ENCODE measurements around the gene STEAP4. TPM values are rescaled to one million over a fixed set of nuclear protein-coding genes. Genes with fewer than 3 reads are reported as not detected.
A peak's percentile ranks its signal among the peaks of the same experiment; 100 is the strongest.

The STEAP4 gene
- total RNA-seq, 1 donor from 2014 or later, result 53.9 TPM

DNA sequence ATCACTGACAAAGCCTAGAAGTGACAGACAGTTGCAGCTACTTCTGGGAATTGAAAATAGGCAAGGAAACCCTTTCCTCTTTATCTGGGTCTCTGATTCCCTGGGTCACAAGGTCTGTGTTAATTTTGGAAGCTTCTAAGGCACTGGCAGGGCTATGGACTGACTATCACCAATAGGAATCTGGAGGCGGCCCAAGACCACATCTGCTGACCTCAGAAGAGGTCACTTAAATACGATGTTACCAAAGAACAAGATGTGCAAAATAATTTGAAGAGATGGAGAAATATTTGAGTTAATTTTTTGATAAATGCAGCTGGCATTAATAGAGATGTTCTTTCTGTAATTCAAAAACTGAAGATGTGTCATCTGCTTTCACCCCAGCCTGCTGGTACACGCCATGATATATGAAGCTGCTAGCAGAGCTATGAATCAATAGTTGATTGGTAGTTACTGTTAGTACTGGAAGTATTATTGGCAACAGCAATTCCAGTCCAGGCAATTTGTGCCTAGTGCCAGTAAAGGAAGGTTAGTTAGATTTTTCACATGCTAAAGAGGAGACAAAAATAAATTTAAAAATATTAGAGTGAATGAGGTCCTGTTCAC is 5.5 kb upstream of the STEAP4 start:
- ATAC-seq (peak; percentile 48), DNase-seq (no peak)
- intact Hi-C loops (cut with DNase I), result no loop called here
- peaks cover 3% of the 10 kb centered on the region for H3K4me1 ChIP-seq
- TF ChIP-seq CTCF (IDR thresholded peaks at IDR 0.05), result no peak
- no peaks in the 10 kb centered on the region for H3K27me3 ChIP-seq
- H3K4me3 ChIP-seq, result no peak overlapping the region
- no peak overlapping the region for H3K27ac ChIP-seq
- H3K36me3 ChIP-seq, result no peaks in the 10 kb centered on the region
- H3K9me3 ChIP-seq, result no peaks in the 10 kb centered on the region

DNA sequence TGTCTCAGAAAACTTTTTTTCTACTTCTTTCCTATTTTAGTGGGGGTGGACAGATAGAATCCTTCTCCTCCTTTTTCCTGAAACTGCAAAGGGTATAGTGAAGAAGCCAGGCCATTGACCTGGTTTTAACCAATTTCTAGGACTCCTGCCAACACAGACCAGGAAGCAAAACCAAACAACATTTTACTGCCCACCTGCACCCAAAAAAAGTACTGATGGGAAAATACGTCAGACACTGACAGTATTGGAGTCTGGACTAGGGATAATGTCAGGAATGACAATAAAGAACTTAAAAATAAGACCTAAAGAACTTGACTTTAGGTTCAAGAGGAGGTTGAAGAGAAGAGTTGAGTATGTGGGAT is 5.0 kb upstream of the STEAP4 start:
- intact Hi-C loops (cut with DNase I), result no loop called here
- H3K27ac ChIP-seq, result no peak overlapping the region
- no peak for ATAC-seq

DNA sequence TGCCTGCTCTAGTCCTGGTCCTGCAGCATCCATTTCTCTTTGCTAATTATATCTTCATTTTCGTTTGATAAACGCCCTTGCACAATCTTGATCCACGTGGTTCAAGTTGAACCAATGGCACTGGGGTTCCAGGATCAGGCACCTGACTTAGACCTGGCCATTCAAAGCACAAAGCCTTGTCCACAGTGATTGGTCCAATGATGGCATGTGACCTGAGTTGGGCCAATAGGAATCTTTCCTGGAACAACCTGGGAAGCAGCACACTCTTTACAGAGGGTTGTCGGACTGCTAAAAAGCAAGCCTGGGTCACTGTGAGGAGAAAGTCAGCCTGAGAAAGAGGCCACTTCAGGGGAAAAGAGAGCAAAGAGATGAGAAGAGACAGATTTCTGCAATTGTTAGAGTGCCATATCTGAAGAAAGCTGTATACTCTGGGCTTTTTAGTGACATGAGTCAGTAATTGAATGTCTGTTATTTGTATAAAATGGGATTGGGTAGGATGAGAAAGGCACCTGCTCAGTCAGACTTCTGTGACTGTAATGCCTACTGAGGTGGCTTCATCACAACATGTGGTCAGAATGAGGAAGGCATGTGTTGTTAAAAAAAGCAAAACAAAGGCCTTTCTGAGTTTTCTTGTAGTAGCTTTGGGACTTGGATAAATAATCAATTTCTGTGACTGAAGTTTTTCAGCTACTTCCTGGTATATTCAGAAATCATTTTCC is 4.4 kb upstream of the STEAP4 start:
- no peak for TF ChIP-seq CTCF (IDR thresholded peaks at IDR 0.05)
- ATAC-seq (no peak), DNase-seq (no peak)
- Histone ChIP-seq H3K4me3 (no peak overlapping the region), H3K9me3 (no peaks in the 10 kb centered on the region), H3K27me3 (no peaks in the 10 kb centered on the region), H3K4me1 (no peaks in the 10 kb centered on the region), H3K27ac (no peak overlapping the region), H3K36me3 (no peaks in the 10 kb centered on the region)
- intact Hi-C loops (cut with DNase I), result no loop called here

More for the DNA sequence above, 5.0 kb upstream of the STEAP4 start:
- Histone ChIP-seq H3K4me3 (no peak overlapping the region), H3K4me1 (no peaks in the 10 kb centered on the region), H3K36me3 (no peaks in the 10 kb centered on the region), H3K9me3 (no peaks in the 10 kb centered on the region), H3K27me3 (no peaks in the 10 kb centered on the region)
- TF ChIP-seq CTCF (IDR thresholded peaks at IDR 0.05), result no peak
- DNase-seq, result no peak

DNA sequence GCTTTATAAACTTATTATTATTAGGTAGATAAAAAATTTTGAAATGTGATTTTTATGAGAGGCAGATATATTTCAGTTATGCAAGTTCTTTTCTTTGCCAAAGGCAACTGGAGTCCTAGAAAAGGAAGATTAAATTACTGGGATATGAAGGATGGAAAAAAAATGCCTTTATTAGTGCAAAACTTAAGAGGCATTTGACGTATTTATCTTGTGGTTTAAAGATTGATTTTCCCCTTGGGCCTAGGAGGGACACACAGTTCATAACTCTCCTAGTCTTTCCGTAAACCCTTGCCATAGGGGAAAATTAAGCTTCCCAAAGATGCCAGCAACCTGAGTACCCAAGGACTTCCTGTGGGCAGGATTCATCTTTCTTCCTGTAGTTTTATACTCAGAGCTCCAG is 3.1 kb upstream of the STEAP4 start:
- DNase-seq, result no peak
- Histone ChIP-seq H3K4me1 (no peaks in the 10 kb centered on the region), H3K27ac (no peak overlapping the region), H3K36me3 (no peaks in the 10 kb centered on the region), H3K4me3 (no peak overlapping the region), H3K27me3 (no peaks in the 10 kb centered on the region), H3K9me3 (no peaks in the 10 kb centered on the region)
- intact Hi-C loops (cut with DNase I), result no loop called here
- TF ChIP-seq CTCF (IDR thresholded peaks at IDR 0.05), result no peak
- no peak for ATAC-seq

DNA sequence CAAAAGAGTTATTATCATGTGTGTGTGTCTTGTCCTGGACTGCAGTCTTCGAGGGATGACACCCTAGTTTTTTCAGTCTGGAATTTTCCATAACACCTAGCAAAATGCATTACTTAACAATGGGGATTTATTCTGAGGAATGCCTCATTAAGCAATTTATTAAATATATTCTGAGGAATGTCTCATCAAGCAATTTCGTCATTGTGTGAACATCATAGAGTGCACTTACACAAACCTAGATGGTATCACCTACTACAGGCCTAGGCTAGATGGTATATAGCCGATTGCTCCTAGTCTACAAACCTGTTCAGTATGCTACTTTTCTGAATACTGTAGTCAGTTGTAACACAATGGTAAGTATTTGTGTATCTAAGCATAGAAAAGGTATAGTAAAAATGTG is 1.1 kb upstream of the STEAP4 start:
- H3K27me3 ChIP-seq, result no peaks in the 10 kb centered on the region
- ATAC-seq, result no peak
- H3K27ac ChIP-seq, result no peak overlapping the region
- no peak overlapping the region for H3K4me3 ChIP-seq
- no peak for DNase-seq
- no peaks in the 10 kb centered on the region for H3K9me3 ChIP-seq
- H3K4me1 ChIP-seq, result peaks cover 9% of the 10 kb centered on the region
- intact Hi-C loops (cut with DNase I), result no loop called here
- no peaks in the 10 kb centered on the region for H3K36me3 ChIP-seq
- no peak for TF ChIP-seq CTCF (IDR thresholded peaks at IDR 0.05)
